Osteocyte (in vitro differentiated cells): Measurements from ENCODE around the gene APOBEC3B. TPM values are rescaled to one million over a fixed set of nuclear protein-coding genes. Genes with fewer than 3 reads are reported as not detected.
"Not testable (repeated sequence)": the region's sequence is repeated elsewhere in the genome, so short reads cannot be mapped to it uniquely, and the experiment has no call there.

Source experiments
- DNase-seq: peaks from one replicate; pipeline ENCODE4 v3.0.0; 2021; ENCODE audit warnings: mixed read lengths; ENCODE audit not compliant: unreplicated experiment; ENCODE audit errors: extremely low spot score
- H3K27ac Mint-ChIP-seq: one replicate; pipeline ENCODE4 v1.8.0; 2021; ENCODE audit warnings: mild to moderate bottlenecking, mixed read lengths; ENCODE audit not compliant: unreplicated experiment
- H3K27me3 Mint-ChIP-seq: one replicate; pipeline ENCODE4 v1.8.0; 2021; ENCODE audit warnings: mixed read lengths; ENCODE audit not compliant: unreplicated experiment
- H3K36me3 Mint-ChIP-seq: one replicate; pipeline ENCODE4 v1.8.0; 2021; ENCODE audit warnings: mixed read lengths; ENCODE audit not compliant: unreplicated experiment
- H3K4me1 Mint-ChIP-seq: one replicate; pipeline ENCODE4 v1.8.0; 2021; ENCODE audit warnings: mixed read lengths; ENCODE audit not compliant: unreplicated experiment
- H3K4me3 Mint-ChIP-seq: one replicate; pipeline ENCODE4 v1.8.0; 2021; ENCODE audit warnings: mild to moderate bottlenecking, moderate library complexity, mixed read lengths; ENCODE audit not compliant: unreplicated experiment
- H3K9me3 Mint-ChIP-seq: one replicate; pipeline ENCODE4 v1.8.0; 2021; ENCODE audit warnings: mixed read lengths; ENCODE audit not compliant: unreplicated experiment
- total RNA-seq: library from RNA; stranded (reverse); gene quantifications from 2 replicates; pipeline ENCODE4 v1.2.1, GENCODE V29; 2021
- TF ChIP-seq, protein P1 (sequence below): fragments of 200-600 bp; sonication (generic); IDR thresholded peaks from 2 replicates; pipeline ENCODE4 v1.5.0; 2021; ENCODE audit warnings: antibody characterized with exemption, mild to moderate bottlenecking, moderate library complexity

The APOBEC3B gene
- total RNA-seq, 1 donor from 2014 or later, result 4.2 TPM

DNA sequence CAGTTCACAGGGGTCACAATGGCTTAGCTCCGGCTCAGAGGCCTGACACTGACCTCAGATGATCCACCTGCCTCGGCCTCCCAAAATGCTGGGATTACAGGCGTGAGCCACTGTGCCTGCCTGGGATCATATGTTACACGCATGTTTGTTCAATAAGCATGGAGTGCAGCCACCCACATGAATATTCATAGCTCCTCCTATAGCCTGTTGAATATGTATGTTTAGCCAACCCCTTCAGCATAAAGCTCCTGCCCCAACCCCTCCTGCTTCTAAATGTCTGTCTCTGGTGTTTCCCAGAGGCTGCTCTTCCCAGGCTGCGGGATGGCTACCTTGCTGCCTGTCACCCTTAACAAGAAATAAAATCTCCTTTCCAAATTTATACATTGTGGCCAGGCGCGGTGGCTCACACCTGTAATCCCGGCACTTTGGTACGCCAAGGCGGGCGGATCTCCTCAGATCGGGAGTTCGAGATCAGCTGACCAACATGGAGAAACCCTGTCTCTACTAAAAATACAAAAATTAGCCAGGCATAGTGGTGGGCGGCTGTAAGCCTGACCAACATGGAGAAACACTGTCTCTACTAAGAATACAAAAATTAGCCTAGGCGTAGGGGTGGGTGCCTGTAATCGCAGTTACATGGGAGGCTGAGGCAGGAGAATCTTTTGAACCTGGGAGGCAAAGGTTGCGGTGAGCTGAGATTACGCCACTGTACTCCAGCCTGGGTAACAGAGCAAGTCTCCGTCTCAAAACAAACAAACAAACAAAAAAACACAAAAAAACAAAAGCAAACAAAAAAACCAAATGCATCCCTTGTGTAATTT, 57.4 kb downstream of the APOBEC3B start:
- DNase-seq, result no peak
- no peaks in the 10 kb centered on the region for H3K36me3 Mint-ChIP-seq
- H3K27ac Mint-ChIP-seq, result peak overlapping the region; percentile 62
- no peaks in the 10 kb centered on the region for H3K27me3 Mint-ChIP-seq
- no peaks in the 10 kb centered on the region for H3K9me3 Mint-ChIP-seq
- H3K4me3 Mint-ChIP-seq, result peak overlapping the region; percentile 57
- peaks cover 14% of the 10 kb centered on the region for H3K4me1 Mint-ChIP-seq
- TF ChIP-seq, protein P1, sequence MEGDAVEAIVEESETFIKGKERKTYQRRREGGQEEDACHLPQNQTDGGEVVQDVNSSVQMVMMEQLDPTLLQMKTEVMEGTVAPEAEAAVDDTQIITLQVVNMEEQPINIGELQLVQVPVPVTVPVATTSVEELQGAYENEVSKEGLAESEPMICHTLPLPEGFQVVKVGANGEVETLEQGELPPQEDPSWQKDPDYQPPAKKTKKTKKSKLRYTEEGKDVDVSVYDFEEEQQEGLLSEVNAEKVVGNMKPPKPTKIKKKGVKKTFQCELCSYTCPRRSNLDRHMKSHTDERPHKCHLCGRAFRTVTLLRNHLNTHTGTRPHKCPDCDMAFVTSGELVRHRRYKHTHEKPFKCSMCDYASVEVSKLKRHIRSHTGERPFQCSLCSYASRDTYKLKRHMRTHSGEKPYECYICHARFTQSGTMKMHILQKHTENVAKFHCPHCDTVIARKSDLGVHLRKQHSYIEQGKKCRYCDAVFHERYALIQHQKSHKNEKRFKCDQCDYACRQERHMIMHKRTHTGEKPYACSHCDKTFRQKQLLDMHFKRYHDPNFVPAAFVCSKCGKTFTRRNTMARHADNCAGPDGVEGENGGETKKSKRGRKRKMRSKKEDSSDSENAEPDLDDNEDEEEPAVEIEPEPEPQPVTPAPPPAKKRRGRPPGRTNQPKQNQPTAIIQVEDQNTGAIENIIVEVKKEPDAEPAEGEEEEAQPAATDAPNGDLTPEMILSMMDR, result no peak

DNA sequence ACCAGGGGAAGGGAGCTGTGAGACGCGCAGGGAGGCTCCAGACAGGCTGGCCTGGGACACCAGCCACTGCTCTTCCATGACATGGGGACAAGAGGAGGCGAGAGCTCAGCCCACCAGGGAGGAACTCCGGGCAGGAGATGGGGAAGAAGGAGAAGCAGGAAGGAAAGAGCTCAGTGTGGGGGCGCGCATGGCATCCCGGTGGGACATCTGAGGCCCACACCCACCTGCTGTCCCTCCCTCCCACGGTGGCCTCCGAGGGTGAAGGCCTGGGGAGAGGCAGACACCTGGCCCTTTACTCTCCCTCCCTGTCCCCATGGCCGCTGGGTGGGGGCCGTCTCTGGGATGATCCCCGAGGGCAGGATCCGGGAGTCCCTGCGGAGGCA, 58.0 kb downstream of the APOBEC3B start:
- DNase-seq, H3K27me3 Mint-ChIP-seq, H3K9me3 Mint-ChIP-seq, H3K36me3 Mint-ChIP-seq: not testable (repeated sequence)
- Mint-ChIP-seq H3K4me1 (peaks cover 14% of the 10 kb centered on the region), H3K27ac (peak overlapping the region; percentile 62), H3K4me3 (peak overlapping the region; percentile 57)

DNA sequence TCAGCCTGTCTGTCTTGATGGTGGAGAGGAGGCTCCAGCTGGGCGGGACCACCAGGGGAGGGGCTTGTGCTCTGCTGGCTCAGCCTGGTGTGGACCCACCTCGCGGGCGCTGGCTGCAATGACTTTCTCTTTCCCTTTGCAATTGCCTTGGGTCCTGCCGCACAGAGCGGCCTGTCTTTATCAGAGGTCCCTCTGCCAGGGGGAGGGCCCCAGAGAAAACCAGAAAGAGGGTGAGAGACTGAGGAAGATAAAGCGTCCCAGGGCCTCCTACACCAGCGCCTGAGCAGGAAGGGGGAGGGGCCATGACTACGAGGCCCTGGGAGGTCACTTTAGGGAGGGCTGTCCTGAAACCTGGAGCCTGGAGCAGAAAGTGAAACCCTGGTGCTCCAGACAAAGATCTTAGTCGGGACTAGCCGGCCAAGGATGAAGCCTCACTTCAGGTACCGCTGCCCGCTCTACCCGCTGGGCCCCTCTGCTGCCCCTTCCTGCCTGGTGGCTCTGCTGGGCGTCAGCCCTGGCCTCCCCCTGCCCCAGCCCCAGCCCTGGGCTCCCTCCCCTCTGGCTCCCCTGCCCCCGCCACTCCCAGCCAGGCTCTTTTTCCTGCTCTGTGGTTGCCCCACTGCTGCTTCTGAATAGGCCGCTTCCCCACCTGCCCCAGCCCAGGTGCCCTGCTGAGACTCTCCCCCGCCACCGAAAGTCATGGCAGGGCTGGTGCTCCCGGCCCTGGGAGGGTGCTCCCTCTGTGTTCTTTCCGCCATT, 58.6 kb downstream of the APOBEC3B start, which contains the start of gene APOBEC3F:
TSS of gene APOBEC3F (plus strand) at position 327 of the 759 bp plus-strand sequence. CDS start at position 424, 97 bp downstream.
- H3K9me3 Mint-ChIP-seq, H3K36me3 Mint-ChIP-seq, DNase-seq, H3K27me3 Mint-ChIP-seq: not testable (repeated sequence)
- Mint-ChIP-seq H3K4me1 (peaks cover 14% of the 10 kb centered on the region), H3K27ac (peak within 1 kb of the TSS; percentile 91), H3K4me3 (peak within 1 kb of the TSS; percentile 86)

GRCh38 chr22:39041908-39042307, 59.8 kb downstream of the APOBEC3B start:
- Mint-ChIP-seq H3K4me1 (peaks cover 14% of the 10 kb centered on the region), H3K9me3 (no peaks in the 10 kb centered on the region), H3K4me3 (peak overlapping the region; percentile 86)

More at GRCh38 chr22:39041908-39042307, 59.8 kb downstream of the APOBEC3B start:
- no peaks in the 10 kb centered on the region for H3K27me3 Mint-ChIP-seq
- H3K27ac Mint-ChIP-seq, result peak overlapping the region; percentile 91
- TF ChIP-seq, protein P1, result no peak
- DNase-seq, result no peak
- H3K36me3 Mint-ChIP-seq, result peaks cover 6% of the 10 kb centered on the region

Other genes with a start within 250 kb of the APOBEC3B start
- 148 and 151 TPM in 2 replicates for gene SUN2, start 226.3 kb upstream of the APOBEC3B start, total RNA-seq
- 16.4 and 17.0 TPM in 2 replicates for gene DNAL4, start 188.2 kb upstream of the APOBEC3B start, total RNA-seq
- gene NPTXR, start 138.3 kb upstream of the APOBEC3B start, total RNA-seq, result 4.7 and 4.8 TPM in 2 replicates
- gene CBX6, start 110.1 kb upstream of the APOBEC3B start, total RNA-seq, result 83.5 and 86.2 TPM in 2 replicates
- gene APOBEC3A, start 24.7 kb upstream of the APOBEC3B start, total RNA-seq, result not detected in 2 replicates
- gene APOBEC3C, start 31.9 kb downstream of the APOBEC3B start, total RNA-seq, result 30.7 and 32.4 TPM in 2 replicates
- gene APOBEC3D, start 38.8 kb downstream of the APOBEC3B start, total RNA-seq, result 2.8 TPM in 2 replicates
- 9.9 and 13.0 TPM in 2 replicates for gene APOBEC3F, start 58.5 kb downstream of the APOBEC3B start, total RNA-seq
- 2.7 and 3.0 TPM in 2 replicates for gene APOBEC3G, start 94.9 kb downstream of the APOBEC3B start, total RNA-seq
- gene APOBEC3H, start 114.9 kb downstream of the APOBEC3B start, total RNA-seq, result not detected in 2 replicates
- 8.1 and 9.6 TPM in 2 replicates for gene CBX7, start 170.3 kb downstream of the APOBEC3B start, total RNA-seq